ENCODE results near the gene CC2D2B. TPM values are rescaled to one million over a fixed set of nuclear protein-coding genes. Genes with fewer than 3 reads are reported as not detected.

Gene CC2D2B
- total RNA-seq, 1 donor from 2014 or later, result 0.18 TPM

- Mint-ChIP-seq H3K27ac (ENCODE audit: unreplicated experiment) (no peak overlapping the region), H3K4me3 (ENCODE audit: unreplicated experiment) (no peak overlapping the region), H3K27me3 (ENCODE audit: low read depth, unreplicated experiment) (no peaks in the 10 kb centered on the region), H3K4me1 (ENCODE audit: low read depth, unreplicated experiment) (peaks cover 2% of the 10 kb centered on the region), H3K36me3 (ENCODE audit: low read depth, unreplicated experiment) (no peaks in the 10 kb centered on the region), H3K9me3 (ENCODE audit: unreplicated experiment) (peaks cover 2% of the 10 kb centered on the region)
- no peak overlapping the region for H3K27ac ChIP-seq (ENCODE audit: low read depth, low read length)
- no peaks in the 10 kb centered on the region for H3K27me3 ChIP-seq (ENCODE audit: insufficient read depth, low read length)
- no peak overlapping the region for H2AFZ ChIP-seq (ENCODE audit: low read depth, low read length)
- H3K9me3 ChIP-seq (ENCODE audit: insufficient read depth, low read depth, low read length), result no peaks in the 10 kb centered on the region
- no peak overlapping the region for H3K4me3 ChIP-seq (ENCODE audit: insufficient read depth, low read depth, low read length)
- H3K4me1 ChIP-seq (ENCODE audit: insufficient read depth, low read length), result no peaks in the 10 kb centered on the region
- TF ChIP-seq CTCF (IDR thresholded peaks at IDR 0.05; ENCODE audit: insufficient read depth, low read depth, low read length) (no peak), EZH2 (IDR thresholded peaks at IDR 0.05; ENCODE audit: insufficient read depth, low read length) (no peak)
- no peak overlapping the region for H3K9ac ChIP-seq (ENCODE audit: low read length)
- H3K4me2 ChIP-seq (ENCODE audit: low read length), result no peak overlapping the region
- H3K36me3 ChIP-seq (ENCODE audit: insufficient read depth, low read length), result no peaks in the 10 kb centered on the region
- H3K79me2 ChIP-seq (ENCODE audit: insufficient read depth, low read length), result no peaks in the 10 kb centered on the region
- no peak for FAIRE-seq
- DNase-seq (ENCODE audit: low read depth), result no peak
- no peaks in the 10 kb centered on the region for H4K20me1 ChIP-seq (ENCODE audit: insufficient read depth, low read length)
Observed at GRCh38 chr10:95865814-95866466, 41.8 kb upstream of the CC2D2B start.

- TF ChIP-seq CTCF (IDR thresholded peaks at IDR 0.05; ENCODE audit: insufficient read depth, low read depth, low read length) (no peak), EZH2 (IDR thresholded peaks at IDR 0.05; ENCODE audit: insufficient read depth, low read length) (no peak)
- Histone ChIP-seq H3K79me2 (ENCODE audit: insufficient read depth, low read length) (no peaks in the 10 kb centered on the region), H3K4me2 (ENCODE audit: low read length) (no peak overlapping the region), H3K4me3 (ENCODE audit: insufficient read depth, low read depth, low read length) (no peak overlapping the region), H3K27me3 (ENCODE audit: insufficient read depth, low read length) (no peaks in the 10 kb centered on the region), H3K36me3 (ENCODE audit: insufficient read depth, low read length) (no peaks in the 10 kb centered on the region), H3K4me1 (ENCODE audit: insufficient read depth, low read length) (no peaks in the 10 kb centered on the region), H3K9ac (ENCODE audit: low read length) (no peak overlapping the region), H2AFZ (ENCODE audit: low read depth, low read length) (no peak overlapping the region), H3K9me3 (ENCODE audit: insufficient read depth, low read depth, low read length) (no peaks in the 10 kb centered on the region), H4K20me1 (ENCODE audit: insufficient read depth, low read length) (no peaks in the 10 kb centered on the region), H3K27ac (ENCODE audit: low read depth, low read length) (no peak overlapping the region)
- FAIRE-seq (no peak), DNase-seq (ENCODE audit: low read depth) (no peak)
- Mint-ChIP-seq H3K36me3 (ENCODE audit: low read depth, unreplicated experiment) (no peaks in the 10 kb centered on the region), H3K27me3 (ENCODE audit: low read depth, unreplicated experiment) (no peaks in the 10 kb centered on the region), H3K4me1 (ENCODE audit: low read depth, unreplicated experiment) (peaks cover 2% of the 10 kb centered on the region), H3K27ac (ENCODE audit: unreplicated experiment) (no peak overlapping the region), H3K4me3 (ENCODE audit: unreplicated experiment) (no peak overlapping the region), H3K9me3 (ENCODE audit: unreplicated experiment) (peaks cover 2% of the 10 kb centered on the region)
Observed at GRCh38 chr10:95866467-95866842, 41.3 kb upstream of the CC2D2B start.

- Histone ChIP-seq H2AFZ (ENCODE audit: low read depth, low read length) (no peak overlapping the region), H3K27ac (ENCODE audit: low read depth, low read length) (no peak overlapping the region), H3K4me2 (ENCODE audit: low read length) (no peak overlapping the region), H3K79me2 (ENCODE audit: insufficient read depth, low read length) (no peaks in the 10 kb centered on the region), H3K9ac (ENCODE audit: low read length) (no peak overlapping the region), H3K36me3 (ENCODE audit: insufficient read depth, low read length) (peaks cover 4% of the 10 kb centered on the region), H3K27me3 (ENCODE audit: insufficient read depth, low read length) (no peaks in the 10 kb centered on the region), H3K4me1 (ENCODE audit: insufficient read depth, low read length) (no peaks in the 10 kb centered on the region), H4K20me1 (ENCODE audit: insufficient read depth, low read length) (no peaks in the 10 kb centered on the region), H3K4me3 (ENCODE audit: insufficient read depth, low read depth, low read length) (no peak overlapping the region), H3K9me3 (ENCODE audit: insufficient read depth, low read depth, low read length) (no peaks in the 10 kb centered on the region)
- TF ChIP-seq EZH2 (IDR thresholded peaks at IDR 0.05; ENCODE audit: insufficient read depth, low read length), result no peak
- TF ChIP-seq CTCF (IDR thresholded peaks at IDR 0.05; ENCODE audit: insufficient read depth, low read depth, low read length), result no peak
- peaks cover 2% of the 10 kb centered on the region for H3K4me1 Mint-ChIP-seq (ENCODE audit: low read depth, unreplicated experiment)
- no peaks in the 10 kb centered on the region for H3K27me3 Mint-ChIP-seq (ENCODE audit: low read depth, unreplicated experiment)
- H3K27ac Mint-ChIP-seq (ENCODE audit: unreplicated experiment), result no peak overlapping the region
- FAIRE-seq (no peak), DNase-seq (ENCODE audit: low read depth) (no peak)
- no peak overlapping the region for H3K4me3 Mint-ChIP-seq (ENCODE audit: unreplicated experiment)
- peaks cover 4% of the 10 kb centered on the region for H3K36me3 Mint-ChIP-seq (ENCODE audit: low read depth, unreplicated experiment)
- H3K9me3 Mint-ChIP-seq (ENCODE audit: unreplicated experiment), result peaks cover 2% of the 10 kb centered on the region
Observed at GRCh38 chr10:95867866-95868265, 39.9 kb upstream of the CC2D2B start.

Data from astrocyte (in vitro differentiated cells and primary cell).